ENCODE results near the gene TNFRSF14. TPM values are rescaled to one million over a fixed set of nuclear protein-coding genes. Genes with fewer than 3 reads are reported as not detected.
A peak's percentile ranks its signal among the peaks of the same experiment; 100 is the strongest.
"Not testable (repeated sequence)": the region's sequence is repeated elsewhere in the genome, so short reads cannot be mapped to it uniquely, and the experiment has no call there.

TNFRSF14 gene
- total RNA-seq, 1 donor from 2014 or later, result 177 TPM

- DNase-seq (ENCODE audit: low read depth in 2 of 2), result no peak
Measured at GRCh38 chr1:2566101-2567045, 10.2 kb downstream of the TNFRSF14 start.

DNA sequence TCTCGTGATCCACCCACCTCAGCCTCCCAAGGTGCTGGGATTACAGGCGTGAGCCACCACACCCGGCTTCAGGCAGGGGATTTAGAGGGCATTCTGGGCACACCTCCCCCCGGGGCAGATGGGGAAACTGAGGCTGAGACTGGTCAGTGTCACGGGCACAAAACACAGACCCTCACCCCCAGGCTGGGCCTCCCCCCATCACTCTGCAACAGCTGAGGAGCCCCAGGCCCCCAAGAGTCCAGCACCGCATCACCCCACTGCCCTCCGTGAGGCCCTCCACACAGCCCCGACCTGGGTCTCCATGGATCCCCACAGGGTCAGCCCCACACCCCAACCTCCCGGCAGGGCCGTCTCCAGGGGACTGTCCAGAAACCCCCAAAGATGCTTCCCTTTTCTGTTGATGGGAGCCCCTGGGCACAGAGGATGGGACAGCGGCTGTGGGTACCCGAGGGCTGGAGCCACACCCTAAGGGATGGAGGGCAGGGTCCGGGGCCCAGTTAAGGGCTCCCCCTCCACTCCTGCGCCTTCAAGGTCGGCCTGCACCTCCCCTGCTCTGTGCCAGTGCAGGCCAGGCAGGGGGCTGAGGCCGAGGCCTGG, 11.0 kb downstream of the TNFRSF14 start:
- DNase-seq (ENCODE audit: low read depth in 2 of 2), result no peak

DNA sequence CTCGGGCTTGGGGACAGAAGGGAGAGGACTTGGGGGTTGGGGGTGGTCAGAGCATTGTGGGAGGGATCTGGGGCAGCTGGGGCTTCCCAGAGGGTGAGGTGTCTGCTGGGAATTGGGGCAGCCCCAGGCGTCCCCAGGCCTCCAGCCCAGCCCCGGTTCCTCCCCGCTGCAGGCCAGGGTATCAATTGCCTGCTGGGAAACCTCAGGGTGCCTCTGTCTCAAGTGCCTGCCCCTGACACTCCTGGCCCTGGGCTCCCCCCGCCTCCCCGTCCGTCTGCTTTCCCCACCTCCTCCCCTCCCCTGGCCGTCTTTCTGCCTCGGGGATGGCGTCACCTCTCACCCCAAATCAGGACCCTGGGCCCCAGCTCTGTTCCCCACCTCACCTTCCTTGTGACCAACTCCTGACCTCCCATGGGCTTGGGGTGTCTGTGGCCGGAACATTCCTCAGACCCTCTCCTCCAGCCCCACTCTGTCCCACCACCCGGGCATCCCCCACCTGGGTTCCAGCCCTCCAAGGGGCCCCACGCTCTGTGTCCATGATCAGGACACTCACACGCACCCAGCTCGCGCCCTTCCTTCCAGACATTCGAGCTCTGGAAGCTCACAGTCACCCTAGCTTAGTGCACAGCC, 12.1 kb downstream of the TNFRSF14 start:
- DNase-seq (ENCODE audit: low read depth in 2 of 2), result not testable (repeated sequence)

DNA sequence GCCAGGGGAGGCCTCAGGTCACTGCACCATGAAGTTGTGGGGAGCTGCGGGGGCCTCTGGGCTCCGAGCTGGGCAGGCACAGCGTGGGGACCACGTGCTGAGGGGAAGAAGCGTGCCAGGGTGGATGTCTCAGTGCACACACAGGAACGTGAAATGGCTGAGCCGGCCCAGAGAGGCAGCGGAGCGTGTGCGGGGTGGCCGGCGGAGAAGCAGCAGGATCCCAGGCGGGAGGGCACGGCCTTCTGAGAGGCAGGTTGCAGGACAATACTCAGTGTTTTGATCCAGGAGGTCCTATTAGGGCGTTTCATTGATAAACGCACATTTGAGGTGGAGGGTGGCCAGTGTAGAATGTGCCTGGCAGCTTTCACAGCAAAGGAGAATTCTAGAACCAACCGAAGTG, 12.9 kb downstream of the TNFRSF14 start:
- DNase-seq (ENCODE audit: low read depth in 2 of 2), result no peak

GRCh38 chr1:2569703-2570102, 13.5 kb downstream of the TNFRSF14 start:
- DNase-seq (ENCODE audit: low read depth in 2 of 2), result not testable (repeated sequence)

DNA sequence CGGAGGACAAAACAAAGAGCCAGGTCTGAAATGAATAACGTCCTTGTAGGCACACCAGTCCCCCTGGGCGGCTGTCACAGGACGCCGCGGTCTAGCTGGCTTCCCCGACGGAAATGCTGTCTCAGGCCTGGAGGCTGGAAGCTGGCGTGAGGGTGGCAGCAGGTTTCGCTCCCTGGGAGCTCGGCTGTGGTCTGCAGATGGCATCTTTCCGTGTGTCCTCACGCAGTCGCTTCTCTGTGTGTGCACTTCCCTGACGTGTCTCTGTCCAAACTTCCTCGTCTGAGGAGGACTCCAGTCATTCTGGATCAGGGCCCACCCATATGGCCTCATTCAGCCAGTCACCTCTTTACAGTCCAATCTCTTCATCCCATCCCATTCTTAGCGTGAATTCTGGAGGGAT, 14.2 kb downstream of the TNFRSF14 start:
- DNase-seq (ENCODE audit: low read depth in 2 of 2), result no peak

DNA sequence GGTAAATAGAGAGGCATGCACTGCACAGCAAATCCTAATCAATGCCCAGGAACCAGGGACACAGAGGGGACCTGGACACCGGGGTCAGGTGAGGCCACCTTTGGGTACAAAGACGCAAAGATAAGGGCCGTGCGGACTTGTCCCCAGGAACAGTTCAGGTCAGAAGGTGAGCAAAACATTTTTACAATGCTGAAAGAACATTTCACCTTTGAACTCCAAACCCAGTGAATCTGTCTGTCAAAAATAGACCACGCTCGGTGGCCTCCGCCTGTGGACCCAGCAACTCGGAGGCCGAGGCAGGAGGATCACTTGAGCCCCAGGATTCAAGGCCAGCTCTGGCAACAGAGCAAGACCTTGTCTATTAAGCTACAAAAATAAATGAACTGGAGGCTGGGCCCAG, 15.2 kb downstream of the TNFRSF14 start:
- DNase-seq (ENCODE audit: low read depth in 2 of 2), result no peak

GRCh38 chr1:2573250-2573920, 17.2 kb downstream of the TNFRSF14 start:
- DNase-seq (ENCODE audit: low read depth in 2 of 2), result no peak

GRCh38 chr1:2574350-2574749, 18.2 kb downstream of the TNFRSF14 start:
- peak in 1 of 2 donors; percentile 47 for DNase-seq (ENCODE audit: low read depth in 2 of 2)

DNA sequence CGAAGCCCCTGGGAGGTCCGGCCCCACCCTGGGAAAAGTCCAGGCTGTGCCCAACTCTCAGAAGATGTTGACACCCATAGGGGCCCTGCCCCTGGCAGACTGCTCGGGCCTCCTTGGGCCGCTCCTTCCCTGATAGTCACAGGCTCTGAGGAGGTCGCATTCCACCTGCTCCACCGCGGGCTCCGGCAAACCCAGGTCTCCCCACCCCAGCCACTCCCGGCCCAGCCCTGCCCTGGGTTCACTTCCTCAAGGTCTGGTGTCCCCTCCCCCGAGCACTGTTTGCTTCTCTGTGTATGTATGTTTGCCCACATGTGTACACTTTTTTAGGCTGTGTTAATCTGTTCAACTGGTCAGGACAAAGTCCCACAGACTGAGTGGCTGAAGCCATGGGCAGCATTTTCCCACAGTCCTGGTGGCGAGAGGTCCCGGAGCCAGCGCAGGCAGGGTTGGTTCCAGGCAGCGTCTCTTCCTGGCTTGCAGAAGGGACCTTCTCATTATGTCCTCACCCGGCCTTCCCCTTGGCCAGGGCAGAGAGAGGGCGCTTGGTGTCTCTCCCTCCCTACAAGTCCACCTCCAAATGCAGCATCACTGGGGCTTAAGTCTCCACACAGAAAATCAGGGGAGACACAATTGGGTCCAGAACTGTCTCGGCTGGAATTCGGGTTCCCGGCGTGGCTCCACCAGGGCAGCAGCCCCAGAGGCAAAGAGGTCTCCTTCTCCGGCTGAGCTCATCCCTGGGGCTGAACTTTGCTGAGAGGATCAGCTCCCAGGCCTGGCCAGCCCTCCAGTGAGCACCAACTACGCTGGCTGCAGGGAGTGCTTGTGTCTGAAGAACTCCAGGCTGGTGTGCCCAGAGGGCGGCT, 19.9 kb downstream of the TNFRSF14 start:
- no peak for DNase-seq (ENCODE audit: low read depth in 2 of 2)

- not testable (repeated sequence) for DNase-seq (ENCODE audit: low read depth in 2 of 2)
Measured at GRCh38 chr1:2577565-2578075, 21.4 kb downstream of the TNFRSF14 start.

DNA sequence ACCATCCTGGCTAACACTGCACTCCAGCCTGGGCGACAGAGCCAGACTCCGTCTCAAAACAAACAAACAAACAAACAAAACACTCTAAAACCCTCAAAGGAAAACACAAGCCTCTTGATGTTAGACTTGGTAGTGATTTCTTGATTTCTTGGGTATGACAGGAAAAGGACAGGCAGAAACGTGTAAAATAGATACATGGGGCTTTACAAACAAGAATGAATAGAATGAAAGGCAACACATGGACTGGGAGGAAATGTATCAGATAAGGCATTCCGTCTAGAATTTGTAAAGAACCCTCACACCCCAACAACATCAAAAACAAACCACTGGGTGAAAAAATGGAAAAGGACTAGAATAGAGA, 22.6 kb downstream of the TNFRSF14 start:
- DNase-seq (ENCODE audit: low read depth in 2 of 2), result peak in 1 of 2 donors; percentile 24

DNA sequence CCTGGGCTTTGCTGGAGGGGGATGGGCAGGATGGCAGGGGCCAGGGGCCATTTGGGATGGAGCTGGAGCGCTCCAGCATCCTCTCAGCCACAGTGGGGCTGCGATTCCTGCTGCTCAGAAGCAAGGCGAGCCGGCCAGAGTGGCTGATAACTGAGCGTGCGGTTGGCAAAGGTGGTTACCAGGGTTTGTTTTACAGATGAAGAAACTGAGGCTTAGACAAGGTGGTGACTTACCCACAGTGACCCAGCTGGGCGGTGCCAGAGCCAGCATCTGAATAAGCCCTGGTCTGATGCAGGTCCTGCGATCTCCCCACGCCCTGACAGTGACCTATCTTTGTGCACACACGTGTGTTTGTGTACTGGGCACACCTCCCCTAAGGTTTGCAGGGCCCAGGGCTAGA, 24.5 kb downstream of the TNFRSF14 start:
- no peak for DNase-seq (ENCODE audit: low read depth in 2 of 2)

- no peak for DNase-seq (ENCODE audit: low read depth in 2 of 2)
Measured at GRCh38 chr1:2582391-2582790, 26.2 kb downstream of the TNFRSF14 start.

GRCh38 chr1:2583331-2583791, 27.2 kb downstream of the TNFRSF14 start:
- DNase-seq (ENCODE audit: low read depth in 2 of 2), result no peak

GRCh38 chr1:2583871-2584351, 27.7 kb downstream of the TNFRSF14 start:
- DNase-seq (ENCODE audit: low read depth in 2 of 2), result no peak

DNA sequence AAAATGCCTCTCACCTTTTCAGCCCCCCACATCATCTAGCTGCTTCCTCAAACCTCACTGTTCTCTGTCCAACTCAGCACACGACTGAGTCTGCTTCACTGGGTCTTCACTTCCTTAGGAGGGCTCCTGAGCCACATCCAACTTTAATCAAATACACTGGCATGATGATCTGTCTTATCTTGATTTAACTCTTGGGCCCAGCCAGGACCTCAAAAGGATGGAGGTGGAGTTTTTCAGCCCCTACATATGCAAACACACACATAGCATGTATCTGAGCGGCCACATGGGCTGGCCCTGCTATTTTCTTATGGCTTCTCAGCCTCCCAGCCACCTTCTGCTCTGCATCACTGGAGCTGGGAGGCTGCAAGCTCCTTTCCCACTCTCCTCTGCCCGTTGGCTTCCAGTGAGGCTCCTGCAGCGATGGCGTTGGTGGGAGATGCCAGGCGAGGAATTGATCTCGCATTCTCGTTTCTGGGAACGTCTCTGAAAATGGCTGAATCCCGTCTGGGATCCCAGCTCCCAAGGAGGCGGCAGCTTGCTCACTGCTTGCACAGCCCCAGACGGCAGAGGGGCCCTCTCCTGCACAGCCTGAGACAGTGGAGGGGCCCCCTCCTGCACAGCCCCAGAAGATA, 28.6 kb downstream of the TNFRSF14 start:
- no peak for DNase-seq (ENCODE audit: low read depth in 2 of 2)

DNA sequence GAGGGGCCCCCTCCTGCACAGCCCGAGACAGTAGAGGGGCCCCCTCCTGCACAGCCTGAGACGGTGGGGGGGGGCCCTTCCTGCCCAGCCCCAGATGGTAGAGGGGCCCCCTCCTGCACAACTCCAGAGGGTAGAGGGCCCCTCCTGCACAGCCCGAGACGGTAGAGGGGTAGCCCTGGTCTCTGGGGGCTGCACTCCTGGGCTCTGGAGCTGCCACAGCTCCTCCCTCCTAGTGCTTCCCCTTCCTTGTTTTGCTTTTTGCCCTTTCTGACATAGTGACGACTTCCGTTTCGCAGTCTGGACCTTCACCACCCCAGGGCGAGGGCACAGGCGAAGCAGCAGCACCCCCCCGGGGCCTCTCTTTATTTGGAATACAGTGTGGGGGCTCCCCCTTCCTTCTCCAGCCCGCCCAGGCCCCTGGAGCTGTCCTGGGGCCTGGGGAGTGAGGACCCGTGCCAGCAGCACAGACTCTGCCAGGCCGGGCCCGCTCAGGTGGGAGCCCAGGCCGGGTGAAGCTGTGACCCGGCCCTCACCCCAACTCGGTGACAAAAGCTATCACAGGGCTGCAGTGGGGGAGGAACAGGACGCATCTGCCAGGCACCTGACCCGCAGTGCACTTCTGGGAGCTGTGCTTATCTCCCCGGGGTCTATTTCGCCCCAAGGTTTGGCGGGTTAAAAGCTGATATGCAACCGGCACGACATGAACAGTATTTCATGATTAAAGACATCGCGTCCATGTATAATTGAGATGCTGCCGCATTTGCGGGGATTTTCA, 29.3 kb downstream of the TNFRSF14 start:
- DNase-seq (ENCODE audit: low read depth in 2 of 2), result peak; percentile 55 to 88
